Prostate gland (tissue), 2 donors: ENCODE measurements around the gene NR2F2.
A peak's percentile ranks its signal among the peaks of the same experiment; 100 is the strongest.

ENCODE experiments used
- CTCF ChIP-seq, 4 experiments: fragments of 200-600 bp in 2 of 4; fragments of 450-650 bp in 2 of 4; sonication (generic) in 2 of 4; IDR thresholded peaks; 1 replicate in 3 of 4; 2 replicates in 1 of 4; pipeline ENCODE4 v1.5.1; 2016 to 2019; ENCODE audit warnings: antibody characterized with exemption in 4 of 4, mild to moderate bottlenecking in 2 of 4, moderate library complexity in 2 of 4
- POLR2AphosphoS5 ChIP-seq: sonication (generic); formaldehyde crosslinking; IDR thresholded peaks from one replicate; pipeline ENCODE4 v1.6.1; 2017; ENCODE audit warnings: antibody characterized with exemption

- no peak for TF ChIP-seq CTCF (IDR thresholded peaks at IDR 0.05)
- peak; percentile 4 for TF ChIP-seq POLR2AphosphoS5
Measured at GRCh38 chr15:96285305-96285704, 45.2 kb upstream of the NR2F2 start.
